HL-60 (cell line): ENCODE measurements around the gene TACO1.

Experiments used
- CTCF ChIP-seq: IDR thresholded peaks from one replicate; pipeline ENCODE4 v1.5.1; 2011; ENCODE audit warnings: low read length, control low read depth, inconsistent platforms; ENCODE audit not compliant: insufficient read depth
- GABPA ChIP-seq: IDR thresholded peaks from 2 replicates; pipeline ENCODE4 v1.6.1; 2012; ENCODE audit warnings: low read depth
- POLR2AphosphoS5 ChIP-seq: IDR thresholded peaks from 2 replicates; pipeline ENCODE4 v1.6.1; 2012; ENCODE audit warnings: low read depth
- REST ChIP-seq: IDR thresholded peaks from 2 replicates; pipeline ENCODE4 v1.6.1; 2012; ENCODE audit warnings: low read depth; ENCODE audit not compliant: insufficient replicate concordance

GRCh38 chr17:63647936-63648335 lies 47.2 kb downstream of the TACO1 start:
- TF ChIP-seq CTCF (no peak), GABPA (no peak), POLR2AphosphoS5 (no peak), REST (no peak)
